K562 treated with DMSO at 1 percent for 24 hours (cell line): ENCODE measurements around the gene PCDHGA4. TPM values are rescaled to one million over a fixed set of nuclear protein-coding genes. Genes with fewer than 3 reads are reported as not detected.

ENCODE experiments used
- total RNA-seq: library from RNA; unstranded; fragments of 300-600 nt; gene quantifications from 2 replicates; pipeline ENCODE4 v1.2.3, GENCODE V29; 2022; ENCODE audit warnings: low read depth; ENCODE audit not compliant: insufficient read depth

PCDHGA4 gene
- total RNA-seq = 0.52 and 1.2 TPM in 2 replicates

GRCh38 chr5:141354900-141355469 is at the start of gene PCDHGA4:
Gene PCDHGA4, plus strand, starts transcription at chr5:141355021. Its CDS starts 87 bp downstream, at chr5:141355108.

DNA sequence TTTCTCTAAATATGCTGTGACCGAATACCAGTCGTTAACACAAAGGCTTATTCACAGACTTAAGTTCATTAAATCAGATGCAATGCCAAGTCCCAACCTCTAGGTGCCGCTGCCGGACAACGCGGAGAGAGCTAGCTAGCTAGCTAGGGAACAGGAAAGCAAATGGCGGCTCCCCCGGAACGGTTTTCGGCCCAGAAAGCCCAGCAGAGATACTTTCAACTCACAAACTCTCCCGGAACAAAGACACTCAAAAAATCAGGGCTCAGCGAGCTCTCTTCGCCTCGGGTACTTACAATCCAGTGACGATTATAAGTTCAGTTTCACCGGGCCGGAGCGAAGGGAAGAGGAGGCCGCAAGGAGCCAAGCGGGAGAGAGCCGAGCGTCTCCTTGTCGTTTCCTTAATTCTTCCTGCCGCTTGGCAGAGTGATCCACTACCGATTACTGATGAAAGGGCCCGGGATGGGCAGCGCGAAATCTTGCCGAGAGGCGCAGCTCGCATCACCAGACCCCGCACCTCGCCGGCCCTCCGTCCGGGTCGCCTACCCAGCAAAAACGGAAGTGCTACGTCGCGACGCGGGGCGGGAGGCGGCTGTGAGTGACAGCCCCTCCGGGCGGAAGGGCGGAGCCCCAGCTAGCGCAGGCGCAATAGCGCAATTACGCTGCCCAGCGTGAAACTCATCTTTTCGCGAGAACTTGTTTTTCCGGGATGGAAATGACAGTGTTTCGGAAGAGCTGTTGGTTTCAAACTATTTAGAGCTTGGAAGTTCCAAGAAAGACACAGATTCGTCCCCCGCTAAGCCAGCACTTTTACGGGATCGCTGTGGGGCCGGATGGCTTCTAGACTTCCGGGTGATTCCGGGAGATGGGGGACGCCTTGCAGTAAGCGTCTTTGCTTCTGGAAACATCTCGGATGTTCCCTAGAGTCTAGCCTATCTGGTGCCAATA is 34.3 kb upstream of the PCDHGA4 start, which contains the start of gene TAF7:
Gene TAF7, minus strand, starts transcription at position 560 of the 945 bp plus-strand sequence. CDS start 740 bp downstream, outside the sequence.

GRCh38 chr5:141330299-141331080 is 24.3 kb upstream of the PCDHGA4 start, which contains the start of gene PCDHGA1:
Gene PCDHGA1, plus strand, starts transcription at chr5:141330514.

GRCh38 chr5:141338538-141339306 is 16.1 kb upstream of the PCDHGA4 start, which contains the start of gene PCDHGA2:
Gene PCDHGA2, plus strand, starts transcription at chr5:141338760.

DNA sequence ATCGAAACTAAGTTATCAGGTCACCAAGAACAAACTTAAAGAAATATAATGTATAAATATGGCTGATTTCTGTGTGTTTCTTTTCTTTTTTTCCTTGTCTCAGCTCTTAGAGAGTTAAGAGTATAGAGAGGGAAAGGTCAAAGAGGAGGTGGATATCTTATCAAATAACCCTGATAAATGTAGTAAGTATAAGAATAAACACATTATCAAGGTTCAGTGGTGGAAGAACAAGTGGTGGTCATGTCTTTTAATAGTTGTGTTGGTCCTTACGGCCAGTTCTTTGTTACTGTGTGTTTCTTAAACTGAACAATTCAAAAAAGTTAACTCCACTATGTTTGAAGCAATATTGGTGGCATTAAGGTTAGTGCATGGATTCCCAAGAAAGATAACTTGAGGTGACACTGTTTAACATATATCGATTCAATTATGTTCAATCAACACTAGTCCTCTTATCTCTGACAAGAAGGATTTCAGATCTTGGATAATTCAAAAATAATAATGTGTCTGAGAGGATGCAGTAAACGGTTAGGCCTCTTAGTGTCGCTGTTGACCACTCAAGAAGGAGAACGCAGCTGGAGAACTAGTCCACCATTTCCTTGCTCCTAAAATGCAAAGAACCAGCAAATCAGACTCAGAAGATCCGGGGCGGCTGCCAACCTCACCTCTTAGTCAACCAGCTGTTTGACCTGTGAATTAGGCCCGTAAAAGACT is 11.4 kb upstream of the PCDHGA4 start, which contains the start of gene PCDHGA3:
Gene PCDHGA3, plus strand, starts transcription at position 588 of the 711 bp plus-strand sequence. CDS start 205 bp downstream, outside the sequence.

GRCh38 chr5:141349917-141350619 is 4.8 kb upstream of the PCDHGA4 start, which contains the start of gene PCDHGB1:
Gene PCDHGB1, plus strand, starts transcription at chr5:141350099. Its CDS starts 162 bp downstream, at chr5:141350261.

GRCh38 chr5:141359790-141360426 is 5.1 kb downstream of the PCDHGA4 start, which contains the start of gene PCDHGB2:
Gene PCDHGB2, plus strand, starts transcription at chr5:141359994. Its CDS starts 142 bp downstream, at chr5:141360136.

GRCh38 chr5:141363952-141364660 is 9.3 kb downstream of the PCDHGA4 start, which contains the start of gene PCDHGA5:
Gene PCDHGA5, plus strand, starts transcription at chr5:141364162. Its CDS starts 169 bp downstream, at chr5:141364331.

DNA sequence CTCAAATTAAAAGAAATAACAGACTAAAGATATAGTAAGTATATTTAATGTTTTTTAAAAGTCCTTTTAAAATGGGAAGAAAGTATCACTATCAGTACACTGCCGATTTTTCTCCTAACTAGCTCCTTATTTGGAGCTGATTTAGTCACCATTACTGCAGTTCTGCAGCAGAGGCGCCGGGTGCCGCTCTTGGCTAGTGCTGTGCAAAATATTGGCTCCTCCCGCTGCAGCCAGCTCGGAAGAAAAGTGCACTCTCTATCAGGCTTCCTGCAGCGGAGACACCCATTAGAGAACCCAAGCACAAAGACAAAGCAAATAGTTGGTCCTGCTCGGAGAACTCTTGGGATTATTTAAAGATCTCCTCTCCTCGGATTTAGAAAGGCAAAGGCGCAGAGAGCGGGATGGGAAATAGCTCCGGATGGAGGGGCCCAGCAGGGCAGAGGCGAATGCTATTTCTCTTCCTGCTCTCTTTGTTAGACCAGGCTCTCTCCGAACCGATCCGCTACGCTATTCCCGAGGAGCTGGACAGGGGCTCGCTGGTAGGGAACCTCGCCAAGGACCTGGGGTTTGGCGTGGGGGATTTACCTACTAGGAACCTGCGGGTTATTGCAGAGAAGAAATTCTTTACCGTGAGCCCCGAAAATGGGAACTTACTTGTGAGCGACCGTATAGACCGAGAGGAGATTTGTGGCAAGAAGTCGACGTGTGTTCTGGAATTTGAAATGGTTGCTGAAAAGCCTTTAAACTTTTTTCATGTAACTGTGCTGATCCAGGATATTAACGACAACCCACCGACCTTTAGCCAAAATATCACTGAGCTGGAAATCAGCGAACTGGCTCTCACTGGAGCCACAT is 15.4 kb downstream of the PCDHGA4 start, which contains the start of gene PCDHGB3:
Gene PCDHGB3, plus strand, starts transcription at position 249 of the 855 bp plus-strand sequence. Its CDS starts 153 bp downstream, at position 402.

DNA sequence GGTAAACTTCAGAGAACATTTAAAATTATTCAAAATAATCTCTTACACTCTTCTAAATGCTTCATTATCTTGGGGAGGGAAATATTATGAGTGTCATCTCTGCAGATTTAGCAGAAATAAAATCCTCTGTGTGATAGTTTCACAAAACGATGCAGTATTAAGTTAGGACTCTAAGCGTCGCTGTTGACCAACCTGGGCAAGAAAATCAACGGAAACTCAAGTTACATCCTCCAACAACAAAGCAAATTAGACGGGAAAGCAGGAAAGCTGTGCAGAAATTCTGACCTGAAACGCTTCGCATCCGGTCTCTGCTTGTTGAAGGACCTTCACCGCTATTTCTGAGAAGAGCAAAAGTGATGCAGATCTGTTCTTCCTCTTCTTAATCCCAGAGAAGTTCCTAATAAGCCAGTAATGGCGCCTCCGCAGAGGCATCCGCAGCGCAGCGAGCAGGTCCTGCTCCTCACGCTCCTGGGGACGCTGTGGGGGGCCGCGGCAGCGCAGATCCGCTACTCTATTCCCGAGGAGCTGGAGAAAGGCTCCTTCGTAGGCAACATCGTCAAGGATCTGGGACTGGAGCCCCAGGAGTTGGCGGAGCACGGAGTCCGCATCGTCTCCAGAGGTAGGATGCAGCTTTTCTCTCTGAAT is 19.0 kb downstream of the PCDHGA4 start, which contains the start of gene PCDHGA6:
Gene PCDHGA6, plus strand, starts transcription at position 219 of the 645 bp plus-strand sequence. Its CDS starts 193 bp downstream, at position 412.

GRCh38 chr5:141382469-141383294 is 27.9 kb downstream of the PCDHGA4 start, which contains the start of gene PCDHGA7:
Gene PCDHGA7, plus strand, starts transcription at chr5:141382742. Its CDS starts 158 bp downstream, at chr5:141382900.

GRCh38 chr5:141387557-141388311 is 32.9 kb downstream of the PCDHGA4 start, which contains the start of gene PCDHGB4:
Gene PCDHGB4, plus strand, starts transcription at chr5:141387698. Its CDS starts 187 bp downstream, at chr5:141387885.

DNA sequence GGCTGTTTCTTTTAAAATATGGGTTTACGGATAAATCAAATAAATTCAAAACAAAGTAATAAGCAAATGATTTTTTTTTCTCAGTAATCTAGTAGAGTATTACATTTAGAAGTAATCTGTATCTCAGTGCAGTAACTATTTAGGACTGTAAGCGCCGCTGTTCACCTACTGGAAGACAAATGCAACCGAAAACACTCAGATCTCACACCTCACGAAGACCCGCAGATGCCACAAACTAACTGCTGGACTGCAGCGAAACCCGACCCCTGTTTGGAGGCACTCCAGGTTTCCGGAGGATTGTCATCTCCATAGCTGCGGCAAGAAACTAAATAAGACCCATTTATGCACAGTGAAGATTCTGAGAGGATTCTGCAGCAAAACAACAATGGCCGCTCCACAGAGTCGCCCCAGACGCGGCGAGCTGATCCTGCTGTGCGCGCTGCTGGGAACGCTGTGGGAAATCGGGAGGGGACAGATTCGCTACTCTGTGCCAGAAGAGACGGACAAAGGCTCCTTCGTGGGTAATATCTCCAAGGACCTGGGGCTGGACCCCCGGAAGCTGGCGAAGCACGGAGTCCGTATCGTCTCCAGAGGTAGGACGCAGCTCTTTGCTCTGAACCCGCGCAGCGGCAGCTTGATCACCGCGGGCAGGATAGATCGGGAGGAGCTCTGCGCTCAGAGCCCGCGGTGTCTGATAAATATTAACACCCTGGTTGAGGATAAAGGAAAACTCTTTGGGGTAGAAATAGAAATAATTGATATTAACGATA is 37.8 kb downstream of the PCDHGA4 start, which contains the start of gene PCDHGA8:
Gene PCDHGA8, plus strand, starts transcription at position 205 of the 770 bp plus-strand sequence. Its CDS starts 181 bp downstream, at position 386.

